ENCODE measurements around the gene NTSR1.

Gene NTSR1

GRCh38 chr20:62703853-62704228, 4.8 kb upstream of the NTSR1 start:
- TF ChIP-seq, protein P1, sequence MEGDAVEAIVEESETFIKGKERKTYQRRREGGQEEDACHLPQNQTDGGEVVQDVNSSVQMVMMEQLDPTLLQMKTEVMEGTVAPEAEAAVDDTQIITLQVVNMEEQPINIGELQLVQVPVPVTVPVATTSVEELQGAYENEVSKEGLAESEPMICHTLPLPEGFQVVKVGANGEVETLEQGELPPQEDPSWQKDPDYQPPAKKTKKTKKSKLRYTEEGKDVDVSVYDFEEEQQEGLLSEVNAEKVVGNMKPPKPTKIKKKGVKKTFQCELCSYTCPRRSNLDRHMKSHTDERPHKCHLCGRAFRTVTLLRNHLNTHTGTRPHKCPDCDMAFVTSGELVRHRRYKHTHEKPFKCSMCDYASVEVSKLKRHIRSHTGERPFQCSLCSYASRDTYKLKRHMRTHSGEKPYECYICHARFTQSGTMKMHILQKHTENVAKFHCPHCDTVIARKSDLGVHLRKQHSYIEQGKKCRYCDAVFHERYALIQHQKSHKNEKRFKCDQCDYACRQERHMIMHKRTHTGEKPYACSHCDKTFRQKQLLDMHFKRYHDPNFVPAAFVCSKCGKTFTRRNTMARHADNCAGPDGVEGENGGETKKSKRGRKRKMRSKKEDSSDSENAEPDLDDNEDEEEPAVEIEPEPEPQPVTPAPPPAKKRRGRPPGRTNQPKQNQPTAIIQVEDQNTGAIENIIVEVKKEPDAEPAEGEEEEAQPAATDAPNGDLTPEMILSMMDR (IDR thresholded peaks at IDR 0.05) = no peak

DNA sequence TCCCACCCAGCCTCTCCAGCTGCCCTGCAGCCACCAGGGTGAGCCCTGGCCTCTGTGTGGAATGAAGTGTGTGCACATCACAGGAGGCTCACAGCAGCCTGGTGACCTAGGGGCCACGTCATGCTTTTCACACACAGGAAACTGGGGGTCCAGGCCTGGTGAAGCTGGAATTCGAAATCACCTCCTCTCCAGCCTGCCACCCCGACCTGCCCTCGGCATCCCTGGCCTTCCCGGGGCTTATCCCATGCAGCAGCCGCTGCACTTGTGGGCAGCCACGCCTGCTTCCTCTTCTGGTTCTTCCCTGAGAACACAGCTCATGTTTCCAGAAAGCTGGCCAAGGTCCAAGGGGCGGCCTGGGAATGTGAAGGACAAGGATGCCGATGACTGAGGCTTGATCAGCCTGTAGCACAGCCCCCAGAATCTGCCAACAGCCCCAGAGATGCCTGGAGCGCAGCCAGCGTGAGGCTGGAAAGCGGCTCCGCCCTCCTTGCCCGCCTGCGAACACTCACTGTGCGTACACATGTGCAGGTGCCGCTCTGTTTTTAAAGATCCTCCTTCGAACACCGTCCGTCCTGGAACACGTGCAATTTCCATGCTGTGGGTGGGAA, 4.2 kb upstream of the NTSR1 start:
- TF ChIP-seq, protein P1 (IDR thresholded peaks at IDR 0.05) = no peak

GRCh38 chr20:62705627-62706026, 3.0 kb upstream of the NTSR1 start:
- TF ChIP-seq, protein P1 (IDR thresholded peaks at IDR 0.05) = no peak

DNA sequence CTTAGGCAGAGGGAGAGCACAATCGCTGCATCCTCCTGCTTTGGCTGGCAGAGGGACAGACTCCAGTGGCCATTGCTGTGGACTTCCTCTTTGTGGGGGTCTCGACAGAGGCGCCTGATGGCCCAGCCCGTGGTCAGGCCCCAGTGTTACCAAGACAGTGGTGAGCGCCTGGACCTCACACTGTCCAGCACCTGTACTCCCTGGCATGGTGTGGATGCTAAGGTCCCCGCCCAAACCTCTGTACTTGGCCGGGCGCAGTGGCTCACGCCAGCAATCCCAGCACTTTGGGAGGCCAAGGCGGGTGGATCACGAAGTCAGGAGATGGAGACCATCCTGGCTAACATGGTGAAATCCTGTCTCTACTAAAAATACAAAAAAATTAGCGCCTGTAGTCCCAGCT, 2.3 kb upstream of the NTSR1 start:
- TF ChIP-seq, protein P1 (IDR thresholded peaks at IDR 0.05) = no peak

GRCh38 chr20:62706857-62707256, 1.8 kb upstream of the NTSR1 start:
- TF ChIP-seq, protein P1 (IDR thresholded peaks at IDR 0.05) = no peak

DNA sequence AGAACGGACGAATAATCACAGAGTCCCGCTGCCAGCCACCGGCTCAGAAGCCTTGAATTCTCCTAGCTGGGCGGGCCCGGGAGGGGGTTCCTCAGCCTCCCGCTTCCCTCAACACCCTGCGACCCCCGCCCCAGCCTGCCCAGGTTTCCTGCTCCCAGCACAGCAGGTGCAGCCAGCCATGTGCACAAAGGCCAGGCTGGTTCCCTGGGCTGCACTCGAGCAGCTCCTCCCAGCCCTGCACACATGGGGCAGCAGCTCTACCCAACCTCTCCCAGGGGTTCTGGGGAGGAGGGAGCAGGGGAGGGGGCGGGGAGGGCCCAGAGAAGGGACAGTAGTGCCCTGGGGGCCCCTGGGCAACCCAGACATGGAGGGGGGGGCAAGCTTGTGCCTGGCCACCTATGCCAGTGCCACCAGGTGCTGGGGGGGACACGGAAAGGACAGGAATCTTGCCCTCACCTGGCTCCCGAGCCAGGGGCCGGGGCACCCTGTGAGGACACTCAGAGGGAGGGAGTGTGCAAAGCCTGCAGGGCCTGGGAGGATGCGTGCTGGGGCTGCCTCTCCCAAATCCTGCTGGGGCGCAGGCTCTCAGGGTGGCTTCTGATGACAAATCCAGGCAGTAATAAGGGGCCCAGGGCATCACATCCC, 1.2 kb upstream of the NTSR1 start:
- TF ChIP-seq, protein P1 (IDR thresholded peaks at IDR 0.05) = no peak

- TF ChIP-seq, protein P1 (IDR thresholded peaks at IDR 0.05) = peak; percentile 22; the same call in 1 of the 2 replicates
Observed at GRCh38 chr20:62707921-62708521, 615 bp upstream of the NTSR1 start.
